PC-9 (cell line): ENCODE results near the gene JCHAIN.

Source experiments
- EZH2 ChIP-seq: fragments of 200-600 bp; sonication (generic); IDR thresholded peaks from 2 replicates; pipeline ENCODE4 v1.8.0; 2017; ENCODE audit warnings: antibody characterized with exemption, low read depth
- TF ChIP-seq, protein P1 (sequence below): fragments of 200-600 bp; sonication (generic); conservative IDR thresholded peaks from 2 replicates; pipeline ENCODE4 v1.6.1; 2017; ENCODE audit warnings: mixed run types, antibody characterized with exemption, mild to moderate bottlenecking, moderate library complexity

DNA sequence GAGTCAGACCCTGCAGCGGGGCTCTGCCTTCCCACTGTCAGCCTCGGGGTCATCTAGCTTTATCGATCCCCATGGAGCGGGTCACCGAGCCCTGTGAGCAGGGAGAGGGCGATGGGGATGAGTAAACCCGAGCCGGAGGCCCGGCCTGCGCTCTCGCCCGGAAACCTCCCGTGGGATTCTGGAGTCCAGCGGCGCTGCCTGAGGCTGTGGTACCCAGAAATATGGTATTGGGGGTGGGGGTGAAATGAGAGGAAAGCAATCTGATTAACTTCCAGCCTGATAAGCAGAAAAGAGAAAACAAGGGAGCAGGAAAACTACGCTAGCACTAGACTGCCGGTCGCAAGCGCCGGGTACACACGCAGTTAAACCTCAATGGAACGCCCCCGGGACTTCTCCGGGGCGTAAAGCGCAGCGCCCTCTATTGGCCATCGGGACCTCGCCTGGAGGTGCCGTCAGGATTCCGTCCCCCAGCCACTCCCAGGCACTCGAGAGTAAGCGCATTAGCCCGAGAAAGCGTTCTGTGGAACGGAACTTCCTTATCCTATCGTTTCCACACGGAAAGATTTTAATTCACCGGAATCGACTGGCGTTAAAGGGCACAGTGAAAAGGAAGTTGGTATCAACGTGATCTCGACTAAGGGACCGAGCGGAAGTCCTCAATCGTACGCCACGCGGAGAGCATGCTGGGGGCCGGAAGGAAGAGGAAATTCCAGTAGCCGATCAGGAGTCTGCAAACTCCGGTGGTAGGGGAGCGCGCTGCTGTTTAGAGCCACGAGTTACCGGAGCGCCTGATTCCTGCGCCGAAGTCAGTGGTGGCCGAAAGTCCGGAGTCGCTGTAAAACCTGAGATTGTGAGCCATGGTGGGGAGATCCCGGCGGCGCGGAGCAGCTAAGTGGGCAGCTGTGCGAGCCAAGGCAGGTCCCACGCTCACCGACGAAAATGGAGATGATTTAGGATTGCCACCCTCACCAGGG, 21.8 kb upstream of the JCHAIN start, which contains the start of gene UTP3:
- TF ChIP-seq, protein P1, sequence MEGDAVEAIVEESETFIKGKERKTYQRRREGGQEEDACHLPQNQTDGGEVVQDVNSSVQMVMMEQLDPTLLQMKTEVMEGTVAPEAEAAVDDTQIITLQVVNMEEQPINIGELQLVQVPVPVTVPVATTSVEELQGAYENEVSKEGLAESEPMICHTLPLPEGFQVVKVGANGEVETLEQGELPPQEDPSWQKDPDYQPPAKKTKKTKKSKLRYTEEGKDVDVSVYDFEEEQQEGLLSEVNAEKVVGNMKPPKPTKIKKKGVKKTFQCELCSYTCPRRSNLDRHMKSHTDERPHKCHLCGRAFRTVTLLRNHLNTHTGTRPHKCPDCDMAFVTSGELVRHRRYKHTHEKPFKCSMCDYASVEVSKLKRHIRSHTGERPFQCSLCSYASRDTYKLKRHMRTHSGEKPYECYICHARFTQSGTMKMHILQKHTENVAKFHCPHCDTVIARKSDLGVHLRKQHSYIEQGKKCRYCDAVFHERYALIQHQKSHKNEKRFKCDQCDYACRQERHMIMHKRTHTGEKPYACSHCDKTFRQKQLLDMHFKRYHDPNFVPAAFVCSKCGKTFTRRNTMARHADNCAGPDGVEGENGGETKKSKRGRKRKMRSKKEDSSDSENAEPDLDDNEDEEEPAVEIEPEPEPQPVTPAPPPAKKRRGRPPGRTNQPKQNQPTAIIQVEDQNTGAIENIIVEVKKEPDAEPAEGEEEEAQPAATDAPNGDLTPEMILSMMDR: peak; percentile 75
- TF ChIP-seq EZH2: no peak
